Measurements from ENCODE around the gene ERI3. TPM values are rescaled to one million over a fixed set of nuclear protein-coding genes. Genes with fewer than 3 reads are reported as not detected.

The ERI3 gene
- total RNA-seq, 1 donor from 2014 or later: 40.6 TPM

GRCh38 chr1:44267438-44267837 is 87.6 kb downstream of the ERI3 start:
- no peaks in the 10 kb centered on the region for H3K9me3 Mint-ChIP-seq
- no peak for DNase-seq (ENCODE audit: low spot score)
- no peak overlapping the region for H3K4me3 Mint-ChIP-seq (ENCODE audit: low read depth)
- no peak overlapping the region for H3K27ac Mint-ChIP-seq
- no peaks in the 10 kb centered on the region for H3K36me3 Mint-ChIP-seq (ENCODE audit: low read depth)
- intact Hi-C loops (cut with micrococcal nuclease): no loop called here
- no peaks in the 10 kb centered on the region for H3K27me3 Mint-ChIP-seq (ENCODE audit: low read depth)
- peaks cover 1% of the 10 kb centered on the region for H3K4me1 Mint-ChIP-seq (ENCODE audit: low read depth)

GRCh38 chr1:44266400-44267344 is 88.4 kb downstream of the ERI3 start:
- H3K27me3 Mint-ChIP-seq (ENCODE audit: low read depth): no peaks in the 10 kb centered on the region
- H3K4me3 Mint-ChIP-seq (ENCODE audit: low read depth): no peak overlapping the region
- intact Hi-C loops (cut with micrococcal nuclease): no loop called here
- H3K27ac Mint-ChIP-seq: no peak overlapping the region
- H3K4me1 Mint-ChIP-seq (ENCODE audit: low read depth): peaks cover 1% of the 10 kb centered on the region
- no peaks in the 10 kb centered on the region for H3K9me3 Mint-ChIP-seq
- no peak for DNase-seq (ENCODE audit: low spot score)
- no peaks in the 10 kb centered on the region for H3K36me3 Mint-ChIP-seq (ENCODE audit: low read depth)

GRCh38 chr1:44265656-44266358 is 89.2 kb downstream of the ERI3 start:
- no peaks in the 10 kb centered on the region for H3K27me3 Mint-ChIP-seq (ENCODE audit: low read depth)
- no peak for DNase-seq (ENCODE audit: low spot score)
- no peak overlapping the region for H3K4me3 Mint-ChIP-seq (ENCODE audit: low read depth)
- no peak overlapping the region for H3K27ac Mint-ChIP-seq
- intact Hi-C loops (cut with micrococcal nuclease): no loop called here
- H3K4me1 Mint-ChIP-seq (ENCODE audit: low read depth): peaks cover 1% of the 10 kb centered on the region
- H3K9me3 Mint-ChIP-seq: no peaks in the 10 kb centered on the region
- no peaks in the 10 kb centered on the region for H3K36me3 Mint-ChIP-seq (ENCODE audit: low read depth)

- Mint-ChIP-seq H3K27me3 (ENCODE audit: low read depth) (no peaks in the 10 kb centered on the region), H3K36me3 (ENCODE audit: low read depth) (no peaks in the 10 kb centered on the region), H3K4me3 (ENCODE audit: low read depth) (no peak overlapping the region), H3K4me1 (ENCODE audit: low read depth) (peaks cover 1% of the 10 kb centered on the region), H3K9me3 (no peaks in the 10 kb centered on the region), H3K27ac (no peak overlapping the region)
- intact Hi-C loops (cut with micrococcal nuclease): no loop called here
- DNase-seq (ENCODE audit: low spot score): no peak
These were observed 90.6 kb downstream of the ERI3 start for GRCh38 chr1:44264451-44264771.

GRCh38 chr1:44263568-44264450 is 91.2 kb downstream of the ERI3 start:
- DNase-seq (ENCODE audit: low spot score): no peak
- Mint-ChIP-seq H3K9me3 (no peaks in the 10 kb centered on the region), H3K27me3 (ENCODE audit: low read depth) (no peaks in the 10 kb centered on the region), H3K27ac (no peak overlapping the region), H3K4me3 (ENCODE audit: low read depth) (no peak overlapping the region), H3K36me3 (ENCODE audit: low read depth) (no peaks in the 10 kb centered on the region), H3K4me1 (ENCODE audit: low read depth) (peaks cover 1% of the 10 kb centered on the region)
- intact Hi-C loops (cut with micrococcal nuclease): no loop called here

- no peak for DNase-seq (ENCODE audit: low spot score)
- H3K27ac Mint-ChIP-seq: no peak overlapping the region
- peaks cover 1% of the 10 kb centered on the region for H3K4me1 Mint-ChIP-seq (ENCODE audit: low read depth)
- no peaks in the 10 kb centered on the region for H3K9me3 Mint-ChIP-seq
- H3K4me3 Mint-ChIP-seq (ENCODE audit: low read depth): no peak overlapping the region
- intact Hi-C loops (cut with micrococcal nuclease): no loop called here
- H3K27me3 Mint-ChIP-seq (ENCODE audit: low read depth): no peaks in the 10 kb centered on the region
- no peaks in the 10 kb centered on the region for H3K36me3 Mint-ChIP-seq (ENCODE audit: low read depth)
These were observed 92.1 kb downstream of the ERI3 start for GRCh38 chr1:44262816-44263567.

- H3K27me3 Mint-ChIP-seq (ENCODE audit: low read depth): no peaks in the 10 kb centered on the region
- H3K4me3 Mint-ChIP-seq (ENCODE audit: low read depth): no peak overlapping the region
- H3K9me3 Mint-ChIP-seq: no peaks in the 10 kb centered on the region
- H3K27ac Mint-ChIP-seq: no peak overlapping the region
- intact Hi-C loops (cut with micrococcal nuclease): no loop called here
- no peak for DNase-seq (ENCODE audit: low spot score)
- H3K4me1 Mint-ChIP-seq (ENCODE audit: low read depth): peaks cover 1% of the 10 kb centered on the region
- no peaks in the 10 kb centered on the region for H3K36me3 Mint-ChIP-seq (ENCODE audit: low read depth)
These were observed 92.6 kb downstream of the ERI3 start for GRCh38 chr1:44262414-44262813.

- Mint-ChIP-seq H3K36me3 (ENCODE audit: low read depth) (no peaks in the 10 kb centered on the region), H3K4me1 (ENCODE audit: low read depth) (peaks cover 1% of the 10 kb centered on the region), H3K4me3 (ENCODE audit: low read depth) (no peak overlapping the region), H3K9me3 (no peaks in the 10 kb centered on the region), H3K27me3 (ENCODE audit: low read depth) (no peaks in the 10 kb centered on the region), H3K27ac (no peak overlapping the region)
- intact Hi-C loops (cut with micrococcal nuclease): no loop called here
- no peak for DNase-seq (ENCODE audit: low spot score)
These were observed 93.1 kb downstream of the ERI3 start for GRCh38 chr1:44261962-44262361.

GRCh38 chr1:44261171-44261817 is 93.8 kb downstream of the ERI3 start:
- H3K36me3 Mint-ChIP-seq (ENCODE audit: low read depth): no peaks in the 10 kb centered on the region
- H3K27me3 Mint-ChIP-seq (ENCODE audit: low read depth): no peaks in the 10 kb centered on the region
- DNase-seq (ENCODE audit: low spot score): no peak
- intact Hi-C loops (cut with micrococcal nuclease): no loop called here
- H3K4me1 Mint-ChIP-seq (ENCODE audit: low read depth): peaks cover 1% of the 10 kb centered on the region
- H3K4me3 Mint-ChIP-seq (ENCODE audit: low read depth): no peak overlapping the region
- no peaks in the 10 kb centered on the region for H3K9me3 Mint-ChIP-seq
- H3K27ac Mint-ChIP-seq: no peak overlapping the region

- Mint-ChIP-seq H3K4me3 (ENCODE audit: low read depth) (no peak overlapping the region), H3K9me3 (no peaks in the 10 kb centered on the region), H3K27ac (no peak overlapping the region), H3K27me3 (ENCODE audit: low read depth) (no peaks in the 10 kb centered on the region), H3K36me3 (ENCODE audit: low read depth) (no peaks in the 10 kb centered on the region), H3K4me1 (ENCODE audit: low read depth) (peaks cover 1% of the 10 kb centered on the region)
- intact Hi-C loops (cut with micrococcal nuclease): no loop called here
- DNase-seq (ENCODE audit: low spot score): no peak
These were observed 94.3 kb downstream of the ERI3 start for GRCh38 chr1:44260792-44261170.

- H3K27me3 Mint-ChIP-seq (ENCODE audit: low read depth): no peaks in the 10 kb centered on the region
- DNase-seq (ENCODE audit: low spot score): no peak
- H3K27ac Mint-ChIP-seq: no peak overlapping the region
- H3K4me3 Mint-ChIP-seq (ENCODE audit: low read depth): no peak overlapping the region
- H3K36me3 Mint-ChIP-seq (ENCODE audit: low read depth): no peaks in the 10 kb centered on the region
- H3K9me3 Mint-ChIP-seq: no peaks in the 10 kb centered on the region
- intact Hi-C loops (cut with micrococcal nuclease): no loop called here
- no peaks in the 10 kb centered on the region for H3K4me1 Mint-ChIP-seq (ENCODE audit: low read depth)
These were observed 96.0 kb downstream of the ERI3 start for GRCh38 chr1:44259090-44259489.
